Right lobe of liver (tissue), 4 donors: ENCODE measurements around the gene TCF7L2.

ENCODE experiments used
- CTCF ChIP-seq, 4 donors: fragments of 200-600 bp in 3 of 4; fragments of 450-650 bp in 1 of 4; IDR thresholded peaks; one replicate each; pipeline versions ENCODE4 v1.5.1 to v1.8.0; 2016 to 2022; ENCODE audit warnings: antibody characterized with exemption in 4 of 4, mild to moderate bottlenecking in 2 of 4
- POLR2A ChIP-seq: fragments of 450-650 bp; IDR thresholded peaks from one replicate; pipeline ENCODE4 v1.6.1; 2017; ENCODE audit warnings: antibody characterized with exemption, mild to moderate bottlenecking
- donor health status: DM: no; HTN: no; CAD: no.
- donor health status: DM: no; HTN: no; CAD: no.
- donor health status: DM: no; HTN: yes; CAD: no.

DNA sequence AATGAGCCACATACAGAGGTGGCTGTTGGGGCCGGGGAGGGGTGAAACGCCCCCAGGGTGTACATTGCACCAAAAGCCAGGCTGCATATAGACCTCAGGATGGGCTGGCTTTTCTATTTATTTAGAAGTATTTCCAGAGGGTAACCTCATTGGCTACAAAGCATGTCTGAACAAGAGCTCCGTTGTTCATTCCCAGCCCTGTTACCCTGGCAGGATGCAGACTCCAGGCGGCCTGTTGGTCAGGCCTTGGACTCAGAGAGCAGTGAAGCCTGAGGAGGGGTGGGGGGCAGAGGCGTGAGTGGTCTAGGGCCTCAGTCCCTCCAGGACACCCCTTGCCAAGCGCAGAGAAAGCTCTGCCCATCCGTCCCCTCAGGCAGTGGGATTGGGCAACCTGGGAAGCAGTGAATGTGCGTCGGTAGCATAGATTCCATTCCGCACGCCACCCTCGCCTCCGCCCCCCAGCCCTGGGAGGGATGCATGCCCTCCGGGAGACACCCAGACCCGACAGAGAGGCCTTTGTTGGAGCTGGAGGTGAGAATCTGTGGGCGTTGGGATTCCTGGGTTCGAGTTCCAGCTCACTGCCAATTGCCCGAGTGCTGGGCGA lies 41.9 kb downstream of the TCF7L2 start:
- no peak for TF ChIP-seq CTCF (IDR thresholded peaks at IDR 0.05)
- no peak for TF ChIP-seq POLR2A
